ENCODE results near the gene ASNSD1. TPM values are rescaled to one million over a fixed set of nuclear protein-coding genes. Genes with fewer than 3 reads are reported as not detected.

ASNSD1 gene
- total and polyA plus RNA-seq, 2 of the 8 experiments (the other 6 are each of a cell fraction or from before 2014, with no cell fraction given): 14.1 to 44.8 TPM

GRCh38 chr2:189684811-189685210, 23.6 kb downstream of the ASNSD1 start (continued):
- TF ChIP-seq CHD7 (IDR thresholded peaks at IDR 0.05; ENCODE audit: insufficient replicate concordance, low read length): no peak
